Choroid plexus epithelial cell (primary cell): ENCODE data around the gene PAOX.

ENCODE experiments used
- DNase-seq: peaks from one replicate; pipeline ENCODE4 v3.0.0-alpha.2; 2010; ENCODE audit warnings: low read depth
- H3K4me3 ChIP-seq: 2 replicates; pipeline ENCODE4 v1.5.1; 2011; ENCODE audit warnings: low read depth, mild to moderate bottlenecking, control low read depth, low read length, moderate library complexity
- CTCF ChIP-seq: conservative IDR thresholded peaks from 2 replicates; pipeline ENCODE4 v1.5.1; 2011; ENCODE audit warnings: low read depth, mild to moderate bottlenecking, control low read depth, inconsistent platforms, low read length, moderate library complexity

The PAOX gene

GRCh38 chr10:133359972-133360610 is 19.0 kb upstream of the PAOX start:
- no peak for DNase-seq
- no peak for TF ChIP-seq CTCF
- H3K4me3 ChIP-seq = no peak overlapping the region

- no peak for TF ChIP-seq CTCF
- no peak overlapping the region for H3K4me3 ChIP-seq
- no peak for DNase-seq
Measured at GRCh38 chr10:133361227-133361626, 17.8 kb upstream of the PAOX start.

GRCh38 chr10:133361773-133362441 is 17.2 kb upstream of the PAOX start:
- no peak for DNase-seq
- no peak for TF ChIP-seq CTCF
- H3K4me3 ChIP-seq = no peak overlapping the region

GRCh38 chr10:133362846-133363245 is 16.2 kb upstream of the PAOX start:
- no peak overlapping the region for H3K4me3 ChIP-seq
- no peak for DNase-seq
- no peak for TF ChIP-seq CTCF

GRCh38 chr10:133364645-133365431 is 14.2 kb upstream of the PAOX start:
- no peak overlapping the region for H3K4me3 ChIP-seq
- no peak for TF ChIP-seq CTCF
- no peak for DNase-seq

- H3K4me3 ChIP-seq = no peak overlapping the region
- no peak for DNase-seq
- no peak for TF ChIP-seq CTCF
Measured at GRCh38 chr10:133365461-133366129, 13.5 kb upstream of the PAOX start.
